Measurements from ENCODE around the gene NDE1.
"Not testable (repeated sequence)": the region's sequence is repeated elsewhere in the genome, so short reads cannot be mapped to it uniquely, and the experiment has no call there.

Gene NDE1

GRCh38 chr16:15689290-15689689 is 39.2 kb downstream of the NDE1 start:
- DNase-seq (ENCODE audit: low read depth, low spot score) = no peak
- H3K27ac ChIP-seq = no peak overlapping the region

GRCh38 chr16:15690296-15690695 is 40.3 kb downstream of the NDE1 start:
- H3K27ac ChIP-seq = no peak overlapping the region
- DNase-seq (ENCODE audit: low read depth, low spot score) = no peak

DNA sequence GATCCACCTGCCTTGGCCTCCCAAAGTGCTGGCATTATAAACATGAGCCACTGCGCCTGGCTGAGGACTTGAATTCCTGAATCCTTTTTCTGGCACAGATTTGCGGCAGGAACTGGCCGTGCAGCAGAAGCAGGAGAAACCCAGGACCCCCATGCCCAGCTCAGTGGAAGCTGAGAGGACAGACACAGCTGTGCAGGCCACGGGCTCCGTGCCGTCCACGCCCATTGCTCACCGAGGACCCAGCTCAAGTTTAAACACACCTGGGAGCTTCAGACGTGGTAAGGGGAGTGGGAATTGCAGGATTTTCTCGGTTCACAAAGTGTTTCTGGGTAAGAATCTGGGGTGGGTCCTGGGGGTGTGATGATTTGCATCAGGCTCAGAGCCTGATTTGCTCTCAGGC is 41.0 kb downstream of the NDE1 start:
- no peak for DNase-seq (ENCODE audit: low read depth, low spot score)
- no peak overlapping the region for H3K27ac ChIP-seq

- H3K27ac ChIP-seq; DNase-seq (ENCODE audit: low read depth, low spot score): not testable (repeated sequence)
Measured at GRCh38 chr16:15692508-15692907, 42.5 kb downstream of the NDE1 start.

DNA sequence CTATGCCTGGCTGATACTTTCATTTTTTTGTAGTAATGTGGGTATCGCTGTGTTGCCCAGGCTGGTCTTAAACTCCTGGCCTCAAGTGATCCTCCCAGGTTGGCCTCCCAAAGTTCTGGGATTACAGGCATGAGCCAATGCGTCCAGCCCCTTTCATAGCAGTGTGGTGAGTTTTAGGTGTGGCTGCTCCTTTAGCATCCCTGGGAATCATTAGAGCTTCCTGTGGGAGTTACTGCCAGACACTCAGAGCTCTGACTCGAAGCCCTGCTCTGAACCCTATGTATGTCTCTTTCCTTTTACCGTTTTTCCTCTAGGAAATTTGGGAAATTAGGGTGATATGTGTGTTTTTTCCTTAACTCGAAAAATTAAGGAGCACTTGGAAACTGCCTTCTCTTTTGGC is 44.5 kb downstream of the NDE1 start:
- no peak overlapping the region for H3K27ac ChIP-seq
- no peak for DNase-seq (ENCODE audit: low read depth, low spot score)

DNA sequence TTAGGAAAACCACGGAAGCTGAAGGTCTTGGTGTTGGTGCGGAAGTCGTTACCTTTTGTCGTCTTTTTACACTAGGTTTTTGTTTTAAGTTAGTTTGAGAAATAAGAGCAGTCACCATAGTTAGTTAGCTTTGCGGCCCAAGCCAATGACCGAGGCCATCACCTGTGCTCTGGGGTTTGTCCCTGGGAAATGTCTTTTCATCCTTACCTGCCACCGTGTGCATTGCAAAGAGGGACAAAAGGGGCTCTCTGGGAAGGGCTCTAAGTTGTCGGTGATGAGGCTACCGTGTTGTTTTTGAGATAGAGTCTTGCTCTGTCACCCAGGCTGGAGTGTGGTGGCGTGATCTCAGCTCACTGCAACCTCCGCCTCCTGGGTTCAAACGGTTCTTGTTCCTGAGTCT is 49.8 kb downstream of the NDE1 start:
- no peak for DNase-seq (ENCODE audit: low read depth, low spot score)
- no peak overlapping the region for H3K27ac ChIP-seq

DNA sequence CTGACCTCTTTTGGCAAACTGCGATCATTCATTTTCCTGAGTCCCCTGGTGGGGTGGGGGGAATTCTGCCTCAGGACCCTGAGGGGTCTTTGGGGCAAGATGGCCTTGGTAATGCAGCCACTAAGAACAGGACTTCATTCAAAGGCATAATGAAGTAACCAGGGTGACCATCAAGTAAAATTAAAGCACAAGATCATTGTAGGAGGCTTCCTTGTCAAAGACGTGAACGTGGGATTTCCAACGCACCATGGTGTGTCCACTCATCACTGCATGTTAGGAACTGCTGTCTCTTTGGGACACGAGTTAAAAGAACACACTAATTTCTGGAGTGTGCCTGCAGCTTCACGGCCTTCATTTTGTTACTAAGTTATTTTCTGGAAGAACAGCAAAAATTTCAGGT is 51.3 kb downstream of the NDE1 start:
- H3K27ac ChIP-seq = no peak overlapping the region
- DNase-seq (ENCODE audit: low read depth, low spot score) = no peak

GRCh38 chr16:15701975-15702970 is 52.2 kb downstream of the NDE1 start:
- DNase-seq (ENCODE audit: low read depth, low spot score) = no peak
- H3K27ac ChIP-seq = no peak overlapping the region

- no peak for DNase-seq (ENCODE audit: low read depth, low spot score)
- no peak overlapping the region for H3K27ac ChIP-seq
Measured at GRCh38 chr16:15703029-15703736, 53.1 kb downstream of the NDE1 start.

DNA sequence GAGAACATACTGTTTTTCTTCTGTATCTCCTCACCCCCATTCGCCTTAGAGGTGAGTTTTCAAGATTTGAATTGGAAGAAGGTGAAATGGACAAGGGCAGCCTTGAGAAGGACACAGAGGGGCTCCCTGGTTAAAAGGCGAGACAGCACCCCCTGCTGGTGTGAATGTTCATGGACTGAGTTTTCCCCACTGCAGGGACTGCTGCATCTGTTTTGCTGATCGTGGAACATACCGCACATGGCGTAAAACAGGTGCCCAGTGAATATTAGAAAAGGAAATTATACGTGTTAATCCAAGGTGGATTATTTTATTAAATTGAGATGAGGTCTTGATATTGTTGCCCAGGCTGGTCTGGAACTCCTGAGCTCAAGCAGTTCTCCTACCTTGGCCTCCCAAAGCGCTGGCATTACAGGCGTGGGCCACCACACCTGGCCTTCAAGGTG is 54.5 kb downstream of the NDE1 start:
- DNase-seq (ENCODE audit: low read depth, low spot score) = no peak
- H3K27ac ChIP-seq = no peak overlapping the region

- no peak overlapping the region for H3K27ac ChIP-seq
- DNase-seq (ENCODE audit: low read depth, low spot score) = no peak
Measured at GRCh38 chr16:15705064-15705565, 55.1 kb downstream of the NDE1 start.

DNA sequence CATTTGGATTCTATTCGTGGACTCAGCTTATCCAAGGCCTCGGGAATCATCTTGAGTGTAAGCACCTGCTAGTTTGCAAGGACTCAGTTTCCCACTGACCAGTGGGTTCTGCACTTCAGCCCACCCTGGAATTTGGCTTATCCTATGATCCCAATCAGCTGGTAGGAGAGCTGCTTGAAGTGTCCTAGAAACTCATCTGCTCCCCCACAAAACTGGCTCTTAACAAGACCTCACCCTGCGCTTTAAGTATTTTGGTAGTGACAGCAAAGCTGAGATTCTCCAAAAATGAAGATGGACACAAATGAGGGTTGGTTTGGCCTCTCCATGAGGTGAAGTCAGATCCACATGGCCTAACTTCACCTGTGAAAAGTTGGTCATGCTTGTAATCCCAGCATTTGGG is 57.3 kb downstream of the NDE1 start:
- no peak for DNase-seq (ENCODE audit: low read depth, low spot score)
- no peak overlapping the region for H3K27ac ChIP-seq

DNA sequence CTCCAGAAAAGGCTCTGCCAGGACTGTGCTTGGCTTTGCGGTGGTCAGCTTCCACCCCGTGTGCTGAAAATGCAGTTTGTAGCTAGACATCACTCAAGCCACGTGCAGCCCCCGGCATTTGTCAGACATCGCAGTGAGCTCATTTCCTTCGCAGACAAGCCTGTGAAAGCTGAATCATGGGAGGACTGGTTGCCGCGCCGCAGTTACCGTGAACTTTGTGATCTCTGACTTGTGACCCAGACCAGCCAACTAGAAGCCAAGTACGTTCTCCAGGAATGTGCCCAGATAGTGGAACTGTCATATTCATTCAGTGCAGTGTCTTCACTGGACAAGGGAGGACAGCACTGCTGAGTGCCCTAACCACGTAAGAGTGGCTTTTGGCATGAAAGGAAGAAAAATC is 58.1 kb downstream of the NDE1 start:
- DNase-seq (ENCODE audit: low read depth, low spot score) = no peak
- no peak overlapping the region for H3K27ac ChIP-seq

DNA sequence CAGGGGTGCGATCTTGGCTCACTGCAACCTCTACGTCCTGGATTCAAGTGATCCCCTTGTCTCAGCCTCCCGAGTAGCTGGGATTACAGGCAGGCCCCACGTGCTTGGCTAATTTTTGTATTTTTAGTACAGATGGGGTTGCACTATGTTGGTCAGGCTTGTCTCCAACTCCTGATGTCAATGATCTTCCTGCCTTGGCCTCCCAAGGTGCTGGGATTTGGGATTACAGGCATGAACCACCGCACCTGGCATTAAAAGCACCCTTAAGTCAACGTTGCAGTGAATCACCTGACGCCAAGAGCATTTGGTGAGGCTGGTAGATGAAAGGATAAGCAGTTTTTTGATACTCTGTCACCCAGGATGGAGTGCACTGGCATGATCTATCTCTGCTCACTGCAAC is 59.0 kb downstream of the NDE1 start:
- no peak for DNase-seq (ENCODE audit: low read depth, low spot score)
- no peak overlapping the region for H3K27ac ChIP-seq

GRCh38 chr16:15714393-15715172 is 64.5 kb downstream of the NDE1 start:
- no peak overlapping the region for H3K27ac ChIP-seq
- DNase-seq (ENCODE audit: low read depth, low spot score) = no peak

DNA sequence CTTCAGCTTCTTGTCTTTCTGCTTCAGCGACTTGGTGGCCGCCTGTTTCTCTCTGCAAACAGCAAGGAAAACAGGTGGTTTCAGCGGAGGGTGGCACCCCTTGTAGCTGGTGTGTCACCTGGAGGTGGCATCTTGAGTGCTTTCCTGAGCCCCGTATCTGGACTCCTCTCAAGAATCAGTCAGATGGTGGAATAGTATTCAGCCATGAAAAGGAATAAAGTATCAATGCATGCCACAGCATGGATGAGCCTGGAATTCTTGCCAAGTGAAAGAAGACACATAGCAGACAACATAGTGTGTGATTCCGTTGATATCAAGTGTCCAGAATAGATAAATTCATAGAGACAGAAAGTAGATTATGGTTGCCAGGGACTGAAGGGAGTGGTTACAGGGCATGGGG is 65.2 kb downstream of the NDE1 start:
- DNase-seq (ENCODE audit: low read depth, low spot score) = no peak
- no peak overlapping the region for H3K27ac ChIP-seq

DNA sequence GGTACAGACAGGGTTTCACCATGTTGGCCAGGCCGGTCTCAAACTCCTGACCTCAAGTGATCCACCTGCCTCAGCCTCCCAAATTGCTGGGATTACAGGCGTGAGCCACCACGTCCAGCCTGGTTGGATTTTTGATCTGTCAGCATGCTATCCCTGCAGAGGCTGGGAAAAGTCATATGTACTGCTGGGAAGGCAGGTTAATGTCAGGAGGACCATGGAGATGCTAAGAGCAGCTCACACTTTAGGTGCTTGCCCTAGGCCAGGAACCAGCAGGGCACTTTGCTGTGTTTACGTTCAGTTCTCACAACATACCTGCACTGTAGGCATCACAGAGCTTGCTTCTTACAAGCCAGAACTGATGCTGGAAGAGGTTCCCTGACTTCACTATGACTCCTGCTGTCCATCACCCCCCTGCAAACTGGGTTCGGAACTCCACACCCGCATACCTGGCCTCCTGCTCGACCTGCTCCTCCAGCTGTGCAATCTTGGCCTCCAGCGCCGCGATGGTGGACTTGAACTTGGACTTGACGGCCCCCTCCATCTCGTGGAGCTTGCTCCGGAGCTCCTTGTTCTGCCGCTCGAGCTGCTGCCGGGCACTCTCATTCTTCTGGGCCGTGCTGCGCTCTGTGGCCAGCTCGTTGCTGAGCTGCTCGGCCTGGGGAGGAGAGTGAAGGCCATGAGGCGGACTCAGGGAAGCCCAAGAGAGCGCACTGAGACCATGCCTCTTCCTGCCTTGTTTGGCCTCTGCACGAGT is 66.8 kb downstream of the NDE1 start:
- no peak for DNase-seq (ENCODE audit: low read depth, low spot score)

GRCh38 chr16:15721018-15721417 is 71.0 kb downstream of the NDE1 start:
- no peak for DNase-seq (ENCODE audit: low read depth, low spot score)

More for the DNA sequence above, 66.8 kb downstream of the NDE1 start:
- no peak overlapping the region for H3K27ac ChIP-seq

GRCh38 chr16:15723808-15724207 is 73.8 kb downstream of the NDE1 start:
- DNase-seq (ENCODE audit: low read depth, low spot score) = no peak

More at GRCh38 chr16:15721018-15721417, 71.0 kb downstream of the NDE1 start:
- H3K27ac ChIP-seq = no peak overlapping the region

More at GRCh38 chr16:15723808-15724207, 73.8 kb downstream of the NDE1 start:
- H3K27ac ChIP-seq = no peak overlapping the region
